OCI-LY7 (cell line): Measurements from ENCODE around the gene ECE1.

Source experiments
- CTCF ChIP-seq: fragments of 200-600 bp; sonication (generic); conservative IDR thresholded peaks from 2 replicates; pipeline ENCODE4 v1.5.1; 2014; ENCODE audit warnings: mild to moderate bottlenecking, antibody characterized with exemption, low read length, moderate library complexity, mixed read lengths
- EZH2phosphoT487 ChIP-seq: fragments of 200-600 bp; sonication (generic); IDR thresholded peaks from 2 replicates; pipeline ENCODE4 v1.6.1; 2018; ENCODE audit warnings: low read depth, borderline replicate concordance, mild to moderate bottlenecking, mixed run types, antibody characterized with exemption, low read length, moderate library complexity, mixed read lengths

DNA sequence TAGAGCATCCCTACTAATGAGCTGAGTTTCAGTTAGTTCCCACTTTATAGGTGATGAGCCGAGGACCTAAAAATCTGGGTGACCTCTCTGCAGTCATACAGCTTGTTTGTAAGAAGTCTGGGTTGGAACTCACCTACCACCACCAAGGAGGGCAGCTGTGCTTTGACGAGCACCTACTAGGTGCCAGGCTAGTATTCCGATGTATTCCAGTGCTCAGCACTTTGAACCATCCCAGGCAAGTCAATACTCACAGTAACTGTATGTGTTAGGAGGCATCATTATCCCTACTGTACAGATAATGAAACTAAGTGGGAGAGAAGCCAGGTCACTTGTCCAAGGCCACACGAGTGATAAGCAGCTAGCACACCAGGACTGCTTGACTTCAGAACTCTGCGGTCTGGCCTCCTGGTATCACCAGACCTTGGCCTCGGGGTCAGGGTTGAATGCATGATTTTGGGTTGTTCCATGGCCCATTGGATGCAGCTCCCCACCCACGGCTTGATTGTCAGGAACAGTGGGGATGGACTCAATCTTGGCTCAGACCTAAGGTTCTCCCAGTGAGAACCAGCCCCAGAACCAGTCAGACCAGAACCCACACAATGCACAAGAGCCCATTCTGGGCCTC lies 20.7 kb downstream of the ECE1 start:
- TF ChIP-seq EZH2phosphoT487 = no peak
- TF ChIP-seq CTCF = no peak
